ENCODE measurements around the gene PARD3.

GRCh38 chr10:34348917-34349485 lies 466.1 kb downstream of the PARD3 start:
- TF ChIP-seq, protein P1, sequence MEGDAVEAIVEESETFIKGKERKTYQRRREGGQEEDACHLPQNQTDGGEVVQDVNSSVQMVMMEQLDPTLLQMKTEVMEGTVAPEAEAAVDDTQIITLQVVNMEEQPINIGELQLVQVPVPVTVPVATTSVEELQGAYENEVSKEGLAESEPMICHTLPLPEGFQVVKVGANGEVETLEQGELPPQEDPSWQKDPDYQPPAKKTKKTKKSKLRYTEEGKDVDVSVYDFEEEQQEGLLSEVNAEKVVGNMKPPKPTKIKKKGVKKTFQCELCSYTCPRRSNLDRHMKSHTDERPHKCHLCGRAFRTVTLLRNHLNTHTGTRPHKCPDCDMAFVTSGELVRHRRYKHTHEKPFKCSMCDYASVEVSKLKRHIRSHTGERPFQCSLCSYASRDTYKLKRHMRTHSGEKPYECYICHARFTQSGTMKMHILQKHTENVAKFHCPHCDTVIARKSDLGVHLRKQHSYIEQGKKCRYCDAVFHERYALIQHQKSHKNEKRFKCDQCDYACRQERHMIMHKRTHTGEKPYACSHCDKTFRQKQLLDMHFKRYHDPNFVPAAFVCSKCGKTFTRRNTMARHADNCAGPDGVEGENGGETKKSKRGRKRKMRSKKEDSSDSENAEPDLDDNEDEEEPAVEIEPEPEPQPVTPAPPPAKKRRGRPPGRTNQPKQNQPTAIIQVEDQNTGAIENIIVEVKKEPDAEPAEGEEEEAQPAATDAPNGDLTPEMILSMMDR (IDR thresholded peaks at IDR 0.05; ENCODE audit: poor library complexity), result no peak
- TF ChIP-seq EZH2phosphoT487 (IDR thresholded peaks at IDR 0.05; ENCODE audit: low read depth, severe bottlenecking, unreplicated experiment), result no peak
- no peak for TF ChIP-seq EZH2 (IDR thresholded peaks at IDR 0.05; ENCODE audit: borderline replicate concordance)
